HG03280 (cell line): Measurements from ENCODE around the gene SART1.
A peak's percentile ranks its signal among the peaks of the same experiment; 100 is the strongest.

ENCODE experiments used
- ATAC-seq: cut with Tn5 transposase; IDR thresholded peaks from one replicate; pipeline ENCODE4 v1.9.1; 2021; ENCODE audit warnings: mild to moderate bottlenecking, moderate library complexity; ENCODE audit not compliant: unreplicated experiment

SART1 gene, protein sequence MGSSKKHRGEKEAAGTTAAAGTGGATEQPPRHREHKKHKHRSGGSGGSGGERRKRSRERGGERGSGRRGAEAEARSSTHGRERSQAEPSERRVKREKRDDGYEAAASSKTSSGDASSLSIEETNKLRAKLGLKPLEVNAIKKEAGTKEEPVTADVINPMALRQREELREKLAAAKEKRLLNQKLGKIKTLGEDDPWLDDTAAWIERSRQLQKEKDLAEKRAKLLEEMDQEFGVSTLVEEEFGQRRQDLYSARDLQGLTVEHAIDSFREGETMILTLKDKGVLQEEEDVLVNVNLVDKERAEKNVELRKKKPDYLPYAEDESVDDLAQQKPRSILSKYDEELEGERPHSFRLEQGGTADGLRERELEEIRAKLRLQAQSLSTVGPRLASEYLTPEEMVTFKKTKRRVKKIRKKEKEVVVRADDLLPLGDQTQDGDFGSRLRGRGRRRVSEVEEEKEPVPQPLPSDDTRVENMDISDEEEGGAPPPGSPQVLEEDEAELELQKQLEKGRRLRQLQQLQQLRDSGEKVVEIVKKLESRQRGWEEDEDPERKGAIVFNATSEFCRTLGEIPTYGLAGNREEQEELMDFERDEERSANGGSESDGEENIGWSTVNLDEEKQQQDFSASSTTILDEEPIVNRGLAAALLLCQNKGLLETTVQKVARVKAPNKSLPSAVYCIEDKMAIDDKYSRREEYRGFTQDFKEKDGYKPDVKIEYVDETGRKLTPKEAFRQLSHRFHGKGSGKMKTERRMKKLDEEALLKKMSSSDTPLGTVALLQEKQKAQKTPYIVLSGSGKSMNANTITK

DNA sequence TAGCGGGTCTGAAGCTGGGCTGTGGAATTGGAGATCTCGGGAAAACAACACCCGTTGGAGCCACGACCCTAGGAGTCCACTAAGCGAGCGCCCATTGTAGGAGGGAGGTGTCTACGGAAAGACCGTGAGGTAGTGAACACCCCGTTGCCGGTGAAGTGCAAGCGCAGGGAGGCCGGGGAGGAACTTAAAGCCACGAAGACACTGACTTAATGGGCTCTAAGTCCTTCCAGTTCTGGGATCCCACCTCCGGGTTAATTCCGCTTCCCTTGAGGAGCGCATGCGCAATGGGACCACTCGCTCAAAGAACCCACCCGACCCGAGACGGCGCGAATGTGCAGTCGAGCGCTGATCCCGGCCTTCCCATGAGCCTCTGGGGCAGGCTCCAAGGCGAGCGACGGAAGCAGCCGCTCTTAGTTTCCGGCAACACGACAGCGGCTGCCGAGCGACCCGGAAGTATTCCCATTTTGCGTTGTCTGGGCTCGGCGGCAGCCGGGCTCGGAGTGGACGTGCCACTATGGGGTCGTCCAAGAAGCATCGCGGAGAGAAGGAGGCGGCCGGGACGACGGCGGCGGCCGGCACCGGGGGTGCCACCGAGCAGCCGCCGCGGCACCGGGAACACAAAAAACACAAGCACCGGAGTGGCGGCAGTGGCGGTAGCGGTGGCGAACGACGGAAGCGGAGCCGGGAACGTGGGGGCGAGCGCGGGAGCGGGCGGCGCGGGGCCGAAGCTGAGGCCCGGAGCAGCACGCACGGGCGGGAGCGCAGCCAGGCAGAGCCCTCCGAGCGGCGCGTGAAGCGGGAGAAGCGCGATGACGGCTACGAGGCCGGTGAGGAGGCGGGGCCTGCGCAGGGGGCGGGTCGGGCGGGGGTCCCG is at the start of gene SART1:
Gene SART1, plus strand, starts transcription at position 468 of the 874 bp plus-strand sequence. Its CDS starts 47 bp downstream, at position 515.
- ATAC-seq, result peak; percentile 81

DNA sequence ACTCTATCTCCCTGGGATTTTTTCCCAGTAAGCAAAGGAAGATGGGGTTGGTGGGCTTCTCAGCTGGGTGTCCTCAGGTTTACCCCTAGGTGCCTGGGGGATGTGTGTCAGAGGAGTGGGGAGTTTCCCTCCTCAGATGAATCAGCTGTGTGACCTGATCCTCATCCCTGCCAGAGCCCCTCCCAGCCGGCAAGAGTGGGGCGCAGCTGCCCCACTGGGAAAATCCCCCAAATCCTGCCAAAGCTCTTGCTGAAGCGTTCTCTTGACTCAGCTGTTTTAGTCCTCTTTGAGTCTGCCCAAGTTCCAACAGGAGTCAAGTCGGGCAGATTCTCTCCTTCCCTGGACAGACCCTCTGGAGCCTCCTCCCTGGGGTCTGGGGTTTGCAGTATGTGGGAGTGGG is 48.7 kb upstream of the SART1 start:
- no peak for ATAC-seq

DNA sequence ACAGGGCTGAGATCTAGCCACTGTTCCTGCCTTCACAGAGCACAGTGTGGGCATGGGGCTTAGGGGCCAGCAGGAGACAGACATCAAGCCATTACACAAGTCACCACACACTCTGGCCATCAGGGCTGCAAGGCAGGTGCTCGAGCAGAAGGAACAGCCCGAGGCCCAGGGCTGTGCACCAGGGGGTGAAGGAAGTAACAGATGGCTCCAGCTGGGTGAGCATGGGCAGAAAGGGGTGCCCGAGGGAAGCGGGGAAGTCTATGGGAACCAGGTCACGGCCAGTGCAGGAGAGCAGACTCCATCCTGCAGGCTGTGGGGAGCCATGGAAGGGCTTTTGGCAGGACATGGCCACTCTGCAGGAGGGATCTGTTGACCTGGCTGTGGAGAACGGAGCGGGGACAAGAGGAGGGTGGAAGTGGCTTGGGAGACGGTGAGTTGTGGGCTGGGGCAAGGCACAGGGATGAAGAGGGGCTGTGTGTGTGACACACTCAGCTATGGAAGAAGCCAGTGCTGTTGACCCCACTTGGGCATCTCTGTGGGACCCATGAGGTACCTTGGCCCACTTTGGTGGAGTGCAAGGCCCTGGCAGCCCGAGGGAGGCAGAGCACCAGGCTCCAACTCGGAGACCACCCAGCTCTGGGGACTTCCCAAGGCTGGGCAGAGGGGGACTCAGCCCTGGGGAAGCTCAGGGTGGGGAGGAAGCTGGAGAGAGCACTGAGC is 46.3 kb upstream of the SART1 start:
- no peak for ATAC-seq

DNA sequence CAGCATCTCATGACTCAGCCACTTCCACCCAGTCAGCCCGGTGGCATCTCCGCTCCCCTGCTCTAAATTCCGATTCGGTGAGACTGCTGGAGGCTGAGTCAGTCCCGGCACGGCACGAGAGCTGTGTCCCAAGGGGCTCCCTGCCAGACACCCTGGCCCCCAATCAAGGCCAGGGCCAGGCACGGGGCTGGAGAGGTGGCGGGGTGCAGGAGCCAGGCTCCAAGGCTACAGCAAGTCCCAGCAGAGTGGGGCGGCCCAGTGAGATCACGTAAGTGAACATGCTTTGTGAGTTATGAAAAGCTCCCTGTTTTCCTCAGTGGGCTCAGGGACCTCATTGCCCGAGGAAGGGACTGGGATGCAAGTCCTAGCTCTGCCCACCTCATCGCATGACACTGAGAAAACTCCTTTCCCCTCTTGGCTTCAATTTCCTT is 45.7 kb upstream of the SART1 start:
- no peak for ATAC-seq

DNA sequence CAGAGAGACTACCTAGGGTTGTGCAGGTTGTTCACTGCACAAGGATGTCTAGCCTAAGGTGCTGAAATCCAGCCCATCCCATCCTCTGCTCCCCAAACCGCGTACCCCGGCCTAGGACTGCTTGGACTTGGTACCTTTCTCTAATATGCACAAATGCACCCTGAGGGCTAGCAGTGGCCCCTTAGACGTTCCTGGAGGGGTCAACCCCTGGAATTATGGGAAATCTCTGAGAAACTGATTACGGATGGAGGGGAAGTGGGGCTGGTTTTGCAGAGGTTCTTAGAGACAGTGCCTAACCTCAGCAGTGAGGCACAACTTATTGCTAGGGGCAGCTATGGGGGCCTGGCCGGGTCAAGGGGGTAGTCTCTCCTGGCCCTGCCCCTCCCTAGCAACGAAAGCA is 45.1 kb upstream of the SART1 start:
- ATAC-seq, result no peak

DNA sequence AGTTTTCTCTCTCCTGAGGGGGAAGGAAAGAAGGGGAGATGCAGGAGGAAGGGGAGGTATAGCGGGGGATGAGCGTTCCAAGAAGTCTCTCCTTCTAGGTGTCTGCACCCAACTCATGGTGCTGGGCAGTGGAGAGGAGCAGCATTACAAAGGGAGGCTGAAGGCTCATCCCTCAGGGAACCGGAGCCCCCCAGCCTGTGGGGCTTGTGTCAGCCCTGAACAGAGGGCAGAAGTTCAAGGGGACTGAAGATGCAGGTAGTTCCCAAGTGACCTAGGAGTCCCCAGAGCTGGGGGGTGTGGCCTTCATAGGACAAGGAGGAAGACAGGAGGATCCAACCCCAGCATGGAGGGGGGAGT is 44.5 kb upstream of the SART1 start:
- no peak for ATAC-seq

DNA sequence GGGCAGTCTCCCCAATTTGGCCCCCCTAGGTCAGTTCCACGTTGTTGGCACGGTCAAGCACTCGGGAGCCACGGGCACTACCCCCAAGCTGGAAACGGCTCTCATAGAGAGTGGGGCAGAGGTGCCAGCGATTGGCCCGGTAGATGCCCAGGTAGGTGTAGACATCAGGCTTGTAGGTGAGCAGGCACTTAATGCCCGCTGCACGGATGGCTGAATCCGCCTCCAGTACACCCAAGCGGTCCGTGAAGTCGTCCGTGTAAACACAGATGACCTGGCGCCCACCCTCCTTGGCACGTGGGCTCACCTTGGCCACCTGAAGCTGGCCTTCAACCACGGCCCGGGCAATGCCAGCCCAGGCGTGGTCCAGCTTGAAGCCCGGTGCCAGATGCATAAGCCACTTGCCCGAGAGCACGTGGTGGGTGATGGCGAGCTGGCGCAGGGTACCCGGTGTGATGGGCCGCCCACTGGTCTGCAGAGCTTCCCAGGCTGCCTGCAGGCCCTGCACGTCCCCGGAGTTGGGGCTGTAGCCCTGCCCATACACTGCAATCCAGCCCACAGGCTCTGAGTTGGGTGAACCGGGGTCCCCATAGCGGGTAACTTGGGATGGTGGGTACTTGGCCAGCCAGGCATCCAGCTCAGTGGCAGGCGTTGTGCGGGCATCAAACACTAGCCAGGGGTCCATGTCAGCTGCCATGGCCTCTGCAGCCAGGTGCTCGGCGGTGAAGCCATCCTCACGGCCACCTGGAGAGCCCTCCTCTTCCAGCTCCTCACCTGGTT is 43.9 kb upstream of the SART1 start:
- ATAC-seq, result no peak

DNA sequence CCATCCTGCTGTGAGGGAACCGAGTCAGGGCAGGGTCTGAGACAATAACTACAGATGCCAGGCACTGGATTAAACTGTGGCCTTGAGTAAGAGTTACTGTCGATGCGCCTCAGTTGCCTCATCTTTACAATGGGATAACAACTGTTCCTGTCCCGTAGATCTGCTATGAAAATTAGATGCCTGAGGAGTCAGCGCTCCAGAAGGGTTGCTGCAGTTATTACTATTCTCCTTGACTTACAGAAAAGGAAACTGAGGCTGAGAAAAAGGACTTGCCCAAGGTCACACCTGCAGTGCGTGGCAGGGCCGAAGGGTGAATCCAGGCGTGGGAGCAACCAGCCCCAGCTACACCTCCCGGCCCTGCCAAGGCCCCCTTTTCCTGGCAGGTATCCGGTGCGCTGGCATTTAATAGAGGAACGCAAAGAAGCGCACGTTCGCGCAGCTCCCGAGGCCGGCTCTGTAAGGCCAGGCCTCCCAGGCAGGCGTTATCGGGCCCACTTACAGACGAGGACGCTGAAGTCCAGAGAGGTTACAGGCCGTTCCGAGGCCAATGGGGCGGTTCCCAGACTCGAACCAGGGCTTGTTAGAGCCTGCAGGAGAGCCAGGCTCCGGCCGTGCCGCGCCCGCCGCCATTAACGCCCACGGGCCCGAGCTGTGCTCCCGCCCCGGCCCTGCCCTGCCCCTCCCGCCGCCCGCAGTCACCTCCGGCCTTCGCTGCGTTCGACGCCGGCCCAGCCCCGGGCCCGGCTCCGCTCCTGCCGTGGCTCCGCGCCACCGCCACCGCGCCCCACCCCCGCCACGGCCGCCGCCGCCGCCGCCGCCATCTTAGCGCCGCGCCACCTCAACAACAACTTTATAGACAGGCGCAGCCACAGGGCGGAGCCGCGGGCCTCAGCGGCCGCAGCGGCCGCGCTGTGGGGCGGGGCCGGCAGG is 43.1 kb upstream of the SART1 start, which contains the start of gene C11orf68:
Gene C11orf68, minus strand, starts transcription at position 852 of the 930 bp plus-strand sequence. Its CDS starts 31 bp downstream, at position 821.
- ATAC-seq, result peak; percentile 49

DNA sequence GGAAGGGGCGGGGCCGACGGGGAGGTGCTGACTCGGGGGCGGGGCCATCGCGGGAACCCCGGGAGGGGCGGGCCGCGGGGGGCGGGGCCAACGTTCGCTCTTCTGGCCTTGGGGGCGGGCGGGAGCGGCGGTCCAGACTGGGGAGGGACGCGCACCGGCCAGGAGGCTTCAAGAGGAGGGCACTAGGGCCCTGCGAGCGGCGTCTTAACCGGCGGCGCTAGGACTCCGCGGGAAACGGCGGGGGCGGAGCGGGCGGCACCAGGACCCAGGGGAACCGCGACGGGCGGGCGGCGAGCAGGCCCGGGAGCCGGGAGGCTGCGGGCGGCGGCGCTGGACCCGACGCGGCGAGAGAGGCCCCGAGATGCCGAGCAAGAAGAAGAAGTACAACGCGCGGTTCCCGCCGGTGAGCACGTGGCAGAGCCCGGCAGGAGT is 42.4 kb upstream of the SART1 start, which contains the start of gene DRAP1:
Gene DRAP1, plus strand, starts transcription at position 286 of the 432 bp plus-strand sequence. Its CDS starts 76 bp downstream, at position 362.
- ATAC-seq, result peak; percentile 80

DNA sequence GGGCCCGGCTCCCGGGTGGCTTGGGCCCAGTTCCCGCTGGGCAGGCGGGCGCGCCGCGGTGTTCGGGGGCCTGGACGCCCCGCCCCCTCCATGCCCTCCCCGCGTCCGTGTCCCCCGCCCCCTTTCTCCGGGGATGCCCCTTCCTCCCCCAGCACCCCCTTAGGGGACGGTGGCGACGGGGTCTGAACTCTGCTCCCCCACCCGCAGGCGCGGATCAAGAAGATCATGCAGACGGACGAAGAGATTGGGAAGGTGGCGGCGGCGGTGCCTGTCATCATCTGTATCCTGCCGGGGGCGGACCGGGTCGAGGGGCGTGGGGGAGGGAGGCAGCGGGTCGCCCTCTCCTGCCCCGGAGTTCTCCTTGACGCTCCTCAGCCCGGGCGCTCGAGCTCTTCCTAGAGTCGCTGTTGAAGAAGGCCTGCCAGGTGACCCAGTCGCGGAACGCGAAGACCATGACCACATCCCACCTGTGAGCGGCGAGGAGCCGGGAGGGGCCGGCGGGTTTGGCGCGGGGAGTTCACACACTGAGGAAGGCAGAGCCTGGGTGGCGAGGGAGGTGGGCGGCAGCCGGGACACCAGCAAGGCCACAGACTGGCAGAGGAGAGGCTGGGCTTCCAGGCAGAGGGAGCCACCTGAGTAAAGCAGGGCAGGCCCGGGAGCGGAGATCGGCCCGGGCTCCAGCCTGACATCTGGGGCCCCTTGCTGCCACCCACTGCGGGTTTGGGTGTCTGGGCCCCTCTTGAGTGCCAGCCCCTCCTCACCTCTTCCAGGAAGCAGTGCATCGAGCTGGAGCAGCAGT is 41.8 kb upstream of the SART1 start:
- ATAC-seq, result peak; percentile 40

DNA sequence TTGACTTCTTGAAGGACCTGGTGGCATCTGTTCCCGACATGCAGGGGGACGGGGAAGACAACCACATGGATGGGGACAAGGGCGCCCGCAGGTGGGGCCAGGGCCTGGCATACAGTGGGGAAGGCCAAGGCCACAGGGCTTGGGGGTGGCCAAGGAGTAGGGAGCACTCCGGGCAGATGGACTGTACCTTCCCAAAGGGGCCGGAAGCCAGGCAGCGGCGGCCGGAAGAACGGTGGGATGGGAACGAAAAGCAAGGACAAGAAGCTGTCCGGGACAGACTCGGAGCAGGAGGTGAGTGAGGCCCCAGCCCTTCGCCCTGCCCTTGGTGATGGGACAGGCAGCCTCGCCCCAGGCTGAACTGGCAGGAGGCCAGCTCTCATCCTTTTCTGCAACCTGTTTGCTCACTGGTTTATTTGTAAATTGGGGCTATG is 41.1 kb upstream of the SART1 start:
- ATAC-seq, result no peak

DNA sequence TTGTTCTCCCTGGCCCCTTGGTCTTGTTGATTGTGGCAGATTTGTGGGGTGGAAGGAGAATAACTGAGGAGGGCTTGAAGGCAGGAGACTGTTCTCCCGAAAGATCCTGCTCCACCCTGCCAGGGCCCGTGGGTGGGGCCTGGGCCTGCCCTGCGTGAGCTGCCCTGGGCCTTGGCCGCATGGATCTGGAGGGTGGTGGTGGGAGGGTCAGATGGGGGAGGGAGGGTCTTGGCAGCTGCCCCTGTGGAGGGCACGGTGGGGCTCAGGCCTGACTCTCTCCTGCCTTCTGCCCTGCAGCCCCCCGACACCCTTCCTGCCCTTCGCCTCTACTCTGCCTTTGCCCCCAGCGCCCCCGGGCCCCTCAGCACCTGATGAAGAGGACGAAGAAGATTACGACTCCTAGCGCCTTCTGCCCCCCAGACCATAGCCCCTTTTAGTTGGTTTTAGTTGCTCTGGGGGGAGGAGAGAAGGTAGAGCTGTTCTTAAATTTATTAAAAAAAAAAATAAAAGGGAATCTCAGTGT is 40.4 kb upstream of the SART1 start:
- ATAC-seq, result no peak

DNA sequence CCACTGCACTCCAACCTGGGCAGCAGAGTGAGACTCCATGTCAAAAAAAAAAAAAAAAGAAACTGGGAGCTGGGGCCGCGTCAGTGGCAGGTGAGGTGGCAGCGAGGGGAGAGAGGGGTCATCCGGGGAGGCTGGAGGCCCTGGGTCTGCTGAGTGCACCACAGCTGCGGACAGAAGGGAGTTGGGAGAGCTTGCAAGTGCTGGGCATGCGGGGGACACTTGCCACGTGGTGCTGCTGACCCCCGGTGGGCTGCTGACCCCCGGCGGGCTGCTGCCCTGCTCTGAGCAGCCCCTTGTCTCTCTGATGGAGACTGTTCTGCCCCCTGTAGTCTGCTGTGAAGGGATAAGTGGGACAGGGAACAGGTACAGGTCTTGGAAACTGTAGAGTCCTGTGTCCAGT is 39.7 kb upstream of the SART1 start:
- no peak for ATAC-seq

DNA sequence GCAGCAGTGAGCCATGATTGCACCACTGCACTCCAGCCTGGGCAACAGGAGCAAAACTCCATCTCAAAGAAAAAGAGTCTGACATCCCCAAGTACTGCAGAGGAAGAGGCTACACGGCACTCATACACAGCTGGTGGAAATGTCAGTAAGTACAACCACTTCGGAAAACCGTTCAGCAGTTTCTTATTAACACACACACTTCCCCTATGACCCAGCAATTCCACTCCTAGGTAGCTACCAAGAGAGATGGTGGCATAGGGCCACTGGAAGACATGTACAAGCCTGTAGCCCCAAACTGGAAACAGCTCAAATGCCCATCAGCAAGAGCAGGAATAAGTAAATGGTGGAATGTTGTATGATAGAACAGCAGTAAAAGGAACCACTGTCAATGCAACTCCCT is 39.0 kb upstream of the SART1 start:
- ATAC-seq, result no peak

DNA sequence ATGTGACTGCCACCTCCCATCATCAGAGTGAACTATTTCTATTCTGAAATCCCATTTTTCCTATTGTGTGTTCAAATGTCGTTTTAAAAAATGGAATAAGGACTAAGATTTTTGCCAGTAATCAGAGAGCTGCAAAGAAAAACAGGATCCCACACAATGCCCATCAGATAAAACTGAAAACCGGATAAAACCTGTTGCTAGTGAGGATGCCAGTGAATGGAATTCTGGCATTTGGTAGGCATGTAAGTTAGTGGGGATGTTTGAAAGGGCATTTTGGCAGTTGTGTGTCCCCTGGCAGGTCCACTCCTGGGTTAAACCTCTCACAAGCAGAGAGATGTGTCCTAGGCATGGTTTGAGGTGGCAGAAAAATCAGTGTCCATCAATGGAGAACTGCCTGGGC is 36.1 kb upstream of the SART1 start:
- ATAC-seq, result no peak

DNA sequence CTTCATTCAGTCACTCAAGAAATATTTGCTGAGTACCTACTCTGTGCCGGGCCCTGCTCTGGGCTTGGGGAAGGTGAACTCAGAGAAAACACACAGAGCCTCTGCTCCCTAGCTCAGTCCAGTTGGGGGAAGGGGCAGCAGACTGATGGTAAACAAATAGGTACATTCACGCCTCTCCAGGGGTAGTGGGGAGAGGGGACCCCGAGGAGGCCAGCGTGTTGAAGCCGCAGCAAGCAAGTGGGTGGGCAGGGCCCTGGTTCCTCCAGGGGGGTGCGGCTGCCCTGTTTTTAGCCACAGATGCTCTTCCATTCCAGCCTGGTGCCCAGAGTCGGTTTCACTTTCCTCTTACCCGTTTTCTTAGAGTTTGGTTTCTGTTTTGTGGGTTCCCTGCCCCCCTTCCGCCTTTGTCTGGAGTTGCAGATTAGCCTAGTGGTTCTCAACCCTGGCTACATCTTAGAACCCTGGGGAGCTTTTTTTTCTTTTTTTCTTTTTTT is 33.6 kb upstream of the SART1 start:
- peak; percentile 78 for ATAC-seq

DNA sequence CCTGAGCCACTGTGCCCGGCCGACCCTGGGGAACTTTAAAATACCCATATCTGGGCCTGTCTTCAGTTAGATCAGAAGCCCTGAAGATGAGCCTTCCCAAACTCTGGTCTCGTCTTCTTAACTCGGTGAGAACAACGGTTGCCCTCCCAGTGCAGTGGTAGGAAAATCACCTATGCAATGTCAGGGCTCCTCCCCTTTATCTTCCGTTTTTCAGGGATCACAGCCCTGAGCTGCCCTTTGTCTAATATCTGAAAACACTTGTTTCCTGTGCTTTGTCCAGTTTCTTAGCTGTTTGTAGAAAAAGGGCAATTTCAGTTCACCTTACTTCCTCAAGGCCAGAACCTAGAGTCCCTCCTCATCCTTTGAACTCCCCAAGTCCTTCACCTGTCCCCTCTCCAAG is 32.9 kb upstream of the SART1 start:
- ATAC-seq, result no peak
